GM10847 (cell line): ENCODE results near the gene DCC.

Experiments
- POLR2A ChIP-seq: IDR thresholded peaks from 2 replicates; pipeline ENCODE4 v1.6.1; 2011; ENCODE audit not compliant: insufficient read length; ENCODE audit errors: extremely low read depth

The DCC gene

DNA sequence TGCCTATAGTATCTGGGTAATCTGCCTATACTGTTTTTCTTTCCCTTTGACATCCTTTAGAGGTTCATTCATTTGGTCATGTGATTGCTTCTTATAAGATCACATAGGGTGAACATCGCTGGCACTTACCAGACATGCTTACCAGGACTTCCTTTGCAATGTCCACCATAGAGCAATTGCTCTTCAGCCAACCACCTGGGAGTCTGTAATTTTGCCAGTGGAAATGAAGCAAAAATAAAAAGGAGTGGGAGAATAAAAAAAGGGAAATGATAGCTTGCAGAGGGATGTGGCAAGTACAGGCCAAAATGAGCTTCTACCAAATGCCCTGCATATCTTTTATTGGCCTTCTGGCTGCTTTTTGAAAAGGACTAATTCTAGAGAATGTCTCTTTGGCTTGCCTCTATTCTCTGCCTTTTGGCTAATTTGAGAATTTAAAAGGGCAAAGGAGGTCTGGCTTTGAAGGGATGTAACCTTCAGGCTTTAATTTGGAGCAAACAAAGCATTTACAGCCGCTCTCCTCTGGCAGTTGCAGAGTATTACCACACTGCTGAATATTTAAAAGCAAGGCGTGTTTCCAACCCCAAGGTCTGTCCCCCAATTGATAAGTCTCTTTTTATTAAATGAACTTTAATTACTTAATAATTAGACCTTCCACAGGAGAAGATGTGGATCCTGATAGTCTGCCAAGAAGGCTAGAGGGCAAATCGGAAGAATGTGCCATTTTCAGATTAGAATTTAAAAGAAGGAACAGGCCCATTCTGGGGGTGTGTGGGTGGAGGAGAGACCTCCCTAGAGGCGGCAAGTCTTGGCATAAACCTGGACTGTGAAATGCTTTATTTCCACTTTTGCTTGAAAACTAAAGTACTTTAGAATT lies 557.9 kb downstream of the DCC start:
- no peak for TF ChIP-seq POLR2A

DNA sequence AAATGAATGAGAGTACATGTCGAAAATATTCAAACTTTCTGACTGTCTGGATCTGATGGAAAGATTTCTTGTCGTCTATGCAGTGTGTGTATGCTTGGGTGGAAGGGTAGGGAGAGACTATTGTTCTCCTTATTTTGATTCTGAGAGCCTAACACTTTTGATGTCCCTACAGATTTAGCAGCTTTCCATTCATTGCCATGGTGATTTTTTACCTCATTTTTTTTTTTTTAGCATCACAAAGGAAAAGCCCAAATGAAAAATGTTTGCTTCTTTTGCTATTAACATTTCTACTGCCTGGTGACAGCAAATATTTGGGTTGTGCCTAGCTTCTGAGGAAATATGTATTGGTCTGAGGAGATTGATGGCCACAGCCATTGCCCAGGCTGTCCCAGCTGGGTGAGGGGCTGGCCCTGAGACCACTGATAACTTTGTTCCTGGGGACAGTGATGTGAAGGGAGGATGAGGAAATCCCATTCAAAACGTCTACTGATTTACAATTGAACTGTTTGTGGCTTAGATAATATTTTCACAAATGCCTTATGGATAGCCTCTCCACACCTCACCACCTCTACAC lies 558.6 kb downstream of the DCC start:
- TF ChIP-seq POLR2A: no peak

DNA sequence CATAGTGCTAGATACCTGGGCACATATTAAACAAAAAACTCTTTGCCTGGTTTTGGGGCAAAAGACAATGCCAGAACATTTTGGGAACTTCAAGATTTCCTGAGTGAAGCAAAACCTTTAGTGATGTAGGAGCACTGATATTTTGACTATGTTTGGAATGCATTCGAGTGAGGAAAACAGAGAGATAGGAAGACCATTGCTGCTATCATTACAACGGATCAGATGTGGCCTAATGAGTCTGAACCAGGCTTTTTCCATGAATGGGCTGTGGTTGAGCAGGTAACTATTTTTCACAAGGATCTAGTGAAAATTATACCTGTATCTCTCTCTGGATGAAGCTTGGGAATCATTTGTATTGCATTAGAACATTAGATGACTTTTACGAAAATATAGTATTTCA lies 562.2 kb downstream of the DCC start:
- no peak for TF ChIP-seq POLR2A

GRCh38 chr18:52903857-52904256 lies 563.9 kb downstream of the DCC start:
- TF ChIP-seq POLR2A: no peak

GRCh38 chr18:52907543-52908308 lies 567.7 kb downstream of the DCC start:
- TF ChIP-seq POLR2A: no peak

GRCh38 chr18:52914148-52914547 lies 574.2 kb downstream of the DCC start:
- no peak for TF ChIP-seq POLR2A

DNA sequence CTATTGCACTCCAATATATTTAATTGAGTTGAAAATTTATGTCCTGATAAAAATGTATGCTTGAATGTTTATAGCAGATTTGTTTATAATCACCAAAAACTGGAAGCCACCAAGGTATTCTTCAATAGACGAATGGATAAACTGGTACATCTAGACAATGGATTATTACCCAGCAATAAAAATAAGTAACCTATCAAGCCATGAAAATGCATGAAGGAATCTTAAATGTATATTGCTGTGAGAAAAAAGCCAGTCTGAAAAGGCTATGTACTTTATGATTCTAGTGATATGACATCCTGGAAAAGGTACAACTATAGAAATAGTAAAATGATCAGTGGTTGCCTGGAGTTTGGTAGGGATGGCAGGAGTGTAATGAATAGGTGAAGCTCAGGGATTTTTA lies 580.7 kb downstream of the DCC start:
- TF ChIP-seq POLR2A: no peak

- no peak for TF ChIP-seq POLR2A
These were observed 593.4 kb downstream of the DCC start for GRCh38 chr18:52933356-52933755.

DNA sequence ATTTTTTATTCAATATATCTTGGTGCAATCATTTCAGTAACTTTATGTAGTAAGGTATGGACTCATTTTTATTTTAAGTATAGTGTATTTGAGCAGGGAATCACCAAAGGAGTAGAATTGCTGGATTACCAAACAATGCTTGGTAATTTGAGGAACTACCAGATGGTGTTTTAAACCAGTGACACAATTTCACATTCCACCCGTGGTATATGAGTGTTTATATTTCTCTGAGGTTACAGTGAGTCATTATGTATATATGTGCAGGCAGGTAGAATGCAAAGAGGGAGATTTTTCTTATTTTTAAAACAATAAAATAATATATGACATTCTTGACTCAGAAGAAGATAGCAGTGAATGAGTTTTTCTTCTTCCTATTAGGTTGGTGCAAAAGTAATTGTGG lies 596.9 kb downstream of the DCC start:
- no peak for TF ChIP-seq POLR2A

GRCh38 chr18:52937840-52938239 lies 597.8 kb downstream of the DCC start:
- no peak for TF ChIP-seq POLR2A

DNA sequence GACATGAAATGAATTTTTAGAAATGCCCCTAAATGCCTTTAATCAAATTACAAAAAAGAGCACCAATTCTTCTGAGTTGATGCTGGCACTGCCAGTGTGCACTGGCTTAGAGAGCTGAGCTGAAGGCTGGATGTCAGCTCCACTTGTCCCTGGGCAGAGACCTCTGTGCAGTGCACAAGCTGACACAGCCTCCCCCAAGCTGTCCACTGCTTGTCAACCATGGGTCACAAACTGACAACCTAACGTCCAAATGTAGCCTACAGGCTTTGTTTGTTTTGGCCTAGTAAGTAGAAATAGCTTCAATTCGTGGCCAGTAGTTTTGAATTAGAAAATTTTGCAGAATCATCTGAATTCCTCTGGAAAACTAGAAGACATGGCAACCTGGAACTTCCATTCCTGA lies 605.6 kb downstream of the DCC start:
- TF ChIP-seq POLR2A: no peak

- TF ChIP-seq POLR2A: no peak
These were observed 609.0 kb downstream of the DCC start for GRCh38 chr18:52948868-52949444.

DNA sequence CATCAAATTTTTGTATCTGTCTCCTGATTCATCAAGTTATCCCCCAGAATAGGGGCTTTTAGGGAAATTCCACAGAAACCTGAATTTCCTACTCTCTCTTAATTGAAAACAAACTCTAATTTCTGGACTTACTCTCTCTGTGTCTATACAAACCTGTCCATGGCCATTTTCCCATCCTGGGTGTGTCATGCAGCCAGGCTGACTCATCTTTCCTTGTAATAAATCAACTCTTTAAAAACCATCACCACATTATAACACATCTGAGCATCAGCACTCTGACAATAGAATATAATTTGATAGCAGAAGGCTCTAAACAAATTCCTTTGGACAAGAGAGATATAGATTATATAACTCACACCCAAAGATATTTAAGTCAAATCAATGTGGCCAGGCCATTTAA lies 610.2 kb downstream of the DCC start:
- TF ChIP-seq POLR2A: no peak

DNA sequence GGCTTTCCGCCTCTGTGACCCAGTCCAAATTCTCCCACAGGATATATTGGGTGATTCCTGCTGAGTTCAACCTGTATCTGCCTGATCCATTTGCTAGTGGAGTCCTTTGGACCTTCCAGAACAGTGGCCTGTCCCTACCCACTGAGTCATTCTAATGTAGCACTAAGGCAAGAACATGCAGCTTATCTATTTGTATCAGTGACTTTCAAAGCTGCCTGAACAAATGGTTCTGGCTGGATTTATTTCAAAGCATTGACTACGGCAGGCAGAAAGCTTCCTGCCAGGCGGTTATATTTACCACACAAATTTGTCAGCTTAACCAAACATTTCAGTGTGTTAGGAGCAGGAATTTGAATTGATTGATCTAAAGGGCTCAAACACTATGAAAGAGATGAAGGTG lies 613.4 kb downstream of the DCC start:
- no peak for TF ChIP-seq POLR2A

DNA sequence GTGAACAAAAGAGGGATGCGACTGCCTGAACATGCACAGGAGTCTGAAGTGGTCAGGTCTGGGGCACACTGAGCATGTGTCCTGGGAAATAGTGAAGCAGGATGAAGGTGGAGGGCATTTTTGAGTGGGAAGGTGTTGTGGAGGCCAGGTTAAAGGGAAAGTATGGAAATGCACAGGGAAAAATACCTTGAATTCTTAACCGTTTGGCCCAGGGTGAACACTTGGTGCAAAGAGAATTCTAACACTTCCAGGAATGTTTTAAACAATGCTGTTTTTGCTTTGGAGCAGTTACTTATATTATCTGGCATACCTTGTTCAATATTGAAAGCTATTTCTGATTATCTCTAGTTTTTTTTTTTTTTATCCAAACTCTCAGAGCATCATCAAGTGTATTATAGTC lies 623.5 kb downstream of the DCC start:
- TF ChIP-seq POLR2A: no peak

GRCh38 chr18:52970686-52971085 lies 630.7 kb downstream of the DCC start:
- no peak for TF ChIP-seq POLR2A
